H1 (cell line): ENCODE data around the gene TRAPPC2L. TPM values are rescaled to one million over a fixed set of nuclear protein-coding genes. Genes with fewer than 3 reads are reported as not detected.

ENCODE experiments used
- CTCF ChIA-PET: fragments of 300-600 bp; sonication (Branson Sonifier 250); formaldehyde crosslinking; loops from one replicate; lab custom pipeline; 2021; ENCODE audit not compliant: partially characterized antibody; lab: Charles Lee
- POLR2A ChIA-PET: fragments of 300-600 bp; sonication (Branson Sonifier 250); formaldehyde crosslinking; loops from one replicate; lab custom pipeline; 2021; ENCODE audit warnings: inconsistent platforms; ENCODE audit not compliant: partially characterized antibody; lab: Charles Lee
- DNase-seq, 2 experiments: peaks; one replicate each; pipeline versions ENCODE4 v3.0.0 to v3.0.0-alpha.2; 2010 to 2022; ENCODE audit warnings: low spot score in 2 of 2, low read depth in 1 of 2, mixed read lengths in 1 of 2
- FAIRE-seq: peaks from 2 replicates; lab custom pipeline; 2011; peaks lifted over from hg19 to GRCh38; lab: Jason Lieb, UNC
- H2AFZ ChIP-seq: 2 replicates; pipeline ENCODE4 v1.8.1; 2012; ENCODE audit warnings: low read length, inconsistent platforms
- H2AK5ac ChIP-seq: 2 replicates; pipeline ENCODE4 v1.6.1; 2013; ENCODE audit warnings: low read depth, low read length
- H2BK120ac ChIP-seq: replicated peaks from 2 replicates; pipeline ENCODE3; 2013; ENCODE audit warnings: low read depth, low read length, inconsistent platforms
- H2BK12ac ChIP-seq: 2 replicates; pipeline ENCODE4 v1.6.1; 2013; ENCODE audit warnings: low read depth, low read length
- H2BK15ac ChIP-seq: 2 replicates; pipeline ENCODE4 v1.6.1; 2013; ENCODE audit warnings: low read length
- H2BK20ac ChIP-seq: 2 replicates; pipeline ENCODE4 v1.6.1; 2013; ENCODE audit warnings: low read length
- H2BK5ac ChIP-seq: 2 replicates; pipeline ENCODE4 v1.6.1; 2013; ENCODE audit warnings: low read depth, low read length
- H3K14ac ChIP-seq: 2 replicates; pipeline ENCODE4 v1.6.1; 2013; ENCODE audit warnings: inconsistent platforms; ENCODE audit not compliant: insufficient read length
- H3K18ac ChIP-seq: 2 replicates; pipeline ENCODE4 v1.6.1; 2013; ENCODE audit warnings: low read length; ENCODE audit errors: extremely low read depth
- H3K23ac ChIP-seq: 2 replicates; pipeline ENCODE4 v1.6.1; 2013; ENCODE audit warnings: inconsistent platforms; ENCODE audit not compliant: insufficient read length
- H3K23me2 ChIP-seq: 2 replicates; pipeline ENCODE4 v1.6.1; 2013; ENCODE audit warnings: low read depth, low read length
- H3K27ac ChIP-seq: 2 replicates; pipeline ENCODE4 v1.6.1; 2011; ENCODE audit warnings: low read depth, low read length, inconsistent platforms
- H3K27me3 ChIP-seq, 4 experiments: replicated peaks in 1 of 4; 1 replicate in 1 of 4; 2 replicates in 3 of 4; pipeline versions ENCODE4 v1.6.1 to v1.8.1; 2011 to 2013; ENCODE audit warnings: low read length in 3 of 4, mild to moderate bottlenecking in 3 of 4, inconsistent platforms in 2 of 4, mixed read lengths in 2 of 4, moderate library complexity in 1 of 4; ENCODE audit not compliant: control insufficient read depth in 3 of 4, insufficient read depth in 3 of 4; ENCODE audit errors: extremely low read depth in 1 of 4
- H3K36me3 ChIP-seq, 4 experiments: 2 replicates each; pipeline versions ENCODE4 v1.6.1 to v1.8.1; 2011 to 2013; ENCODE audit warnings: mild to moderate bottlenecking in 4 of 4, low read length in 3 of 4, moderate library complexity in 2 of 4, control low read depth in 1 of 4, inconsistent platforms in 1 of 4; ENCODE audit not compliant: insufficient read depth in 4 of 4, control insufficient read depth in 2 of 4
- H3K4ac ChIP-seq: replicated peaks from 2 replicates; pipeline ENCODE3; 2013; ENCODE audit warnings: low read length, low read depth, mixed read lengths, inconsistent platforms; ENCODE audit not compliant: insufficient read length
- H3K4me1 ChIP-seq, 4 experiments: replicated peaks in 1 of 4; 1 replicate in 1 of 4; 2 replicates in 3 of 4; pipeline versions ENCODE4 v1.6.1 to v1.8.1; 2011 to 2013; ENCODE audit warnings: low read length in 3 of 4, inconsistent platforms in 2 of 4, mixed read lengths in 1 of 4; ENCODE audit not compliant: insufficient read depth in 4 of 4, control insufficient read depth in 3 of 4
- H3K4me2 ChIP-seq, 2 experiments: 2 replicates each; pipeline versions ENCODE4 v1.6.1 to v1.8.1; 2011 to 2013; ENCODE audit warnings: low read depth in 2 of 2, low read length in 2 of 2, control low read depth in 1 of 2, inconsistent platforms in 1 of 2, mild to moderate bottlenecking in 1 of 2; ENCODE audit not compliant: insufficient read depth in 1 of 2
- H3K4me3 ChIP-seq, 4 experiments: fragments of 200-600, 300-600 bp in 1 of 4; sonication (generic), shearing (Covaris generic), sonication (Bioruptor Twin) in 1 of 4; 2 replicates each; pipeline versions ENCODE4 v1.5.1 to v1.8.1; 2011 to 2016; ENCODE audit warnings: low read length in 4 of 4, low read depth in 3 of 4, control low read depth in 2 of 4, inconsistent platforms in 2 of 4, mild to moderate bottlenecking in 2 of 4, mixed read lengths in 1 of 4, moderate library complexity in 1 of 4; ENCODE audit not compliant: insufficient read depth in 2 of 4; ENCODE audit errors: extremely low read depth in 1 of 4
- H3K56ac ChIP-seq: replicated peaks from 2 replicates; pipeline ENCODE3; 2013; ENCODE audit warnings: low read depth, mild to moderate bottlenecking, mixed read lengths, low read length, inconsistent platforms; ENCODE audit not compliant: insufficient read length
- H3K79me1 ChIP-seq: 2 replicates; pipeline ENCODE4 v1.6.1; 2013; ENCODE audit warnings: low read depth, low read length, control low read depth
- H3K79me2 ChIP-seq, 2 experiments: 2 replicates each; pipeline versions ENCODE4 v1.6.1 to v1.8.1; 2012 to 2013; ENCODE audit warnings: low read length in 2 of 2, mild to moderate bottlenecking in 2 of 2, inconsistent platforms in 1 of 2; ENCODE audit not compliant: insufficient read depth in 2 of 2, control insufficient read depth in 1 of 2
- H3K9ac ChIP-seq, 4 experiments: replicated peaks in 1 of 4; 1 replicate in 1 of 4; 2 replicates in 3 of 4; pipeline versions ENCODE4 v1.6.1 to v1.8.1; 2011 to 2013; ENCODE audit warnings: low read depth in 3 of 4, low read length in 3 of 4, control low read depth in 2 of 4, mild to moderate bottlenecking in 2 of 4, moderate library complexity in 2 of 4, inconsistent platforms in 1 of 4; ENCODE audit errors: extremely low read depth in 1 of 4
- H3K9me3 ChIP-seq, 2 experiments: 2 replicates each; pipeline versions ENCODE4 v1.6.1 to v1.8.1; 2012 to 2013; ENCODE audit warnings: mild to moderate bottlenecking in 2 of 2, moderate library complexity in 2 of 2, control low read depth in 1 of 2, inconsistent platforms in 1 of 2, low read depth in 1 of 2, low read length in 1 of 2, mixed read lengths in 1 of 2; ENCODE audit not compliant: insufficient read depth in 2 of 2
- H4K20me1 ChIP-seq, 2 experiments: replicated peaks in 1 of 2; 2 replicates each; pipeline versions ENCODE3 to v1.8.1; 2011 to 2013; ENCODE audit warnings: inconsistent platforms in 2 of 2, low read length in 2 of 2, mild to moderate bottlenecking in 1 of 2; ENCODE audit not compliant: insufficient read depth in 2 of 2, control insufficient read depth in 1 of 2
- H4K5ac ChIP-seq: 2 replicates; pipeline ENCODE4 v1.6.1; 2013; ENCODE audit warnings: low read length, low read depth, mixed read lengths, inconsistent platforms; ENCODE audit not compliant: insufficient read length
- H4K8ac ChIP-seq: 2 replicates; pipeline ENCODE4 v1.8.0; 2013; ENCODE audit warnings: mild to moderate bottlenecking, moderate library complexity, low read length, inconsistent platforms; ENCODE audit not compliant: insufficient read depth; ENCODE audit errors: extremely low read depth
- H4K91ac ChIP-seq: replicated peaks from 2 replicates; pipeline ENCODE3; 2013; ENCODE audit warnings: low read length, mixed read lengths, inconsistent platforms; ENCODE audit not compliant: insufficient read length
- WGBS, 2 experiments: shearing (Covaris generic) in 1 of 2; methylation state at CpG; one replicate each; pipeline versions ENCODE4 v1.1.6 to v1.1.7; 2013 to 2015; ENCODE audit warnings: low lambda C conversion rate in 2 of 2, mixed read lengths in 2 of 2, inconsistent platforms in 1 of 2, low coverage in 1 of 2, missing lambda C conversion rate in 1 of 2; ENCODE audit not compliant: insufficient replicate concordance in 2 of 2, insufficient coverage in 1 of 2, insufficient read length in 1 of 2; ENCODE audit errors: extremely low coverage in 1 of 2, missing lambda C conversion rate in 1 of 2; 5-methylcytosine and 5-hydroxymethylcytosine counted together
- polyA plus RNA-seq, 7 experiments: library from polyadenylated mRNA; depleted of rRNA in 3 of 7; stranded (reverse) in 5 of 7; unstranded in 2 of 7; fragments of >200 nt in 5 of 7; fragments of 200-250 nt in 2 of 7; gene quantifications; 1 replicate in 5 of 7; 2 replicates in 1 of 7; 4 replicates in 1 of 7; pipeline versions ENCODE4 v1.2.1 to v1.2.3, GENCODE V29; 2011 to 2013; ENCODE audit warnings: missing spikeins in 2 of 7, mixed read lengths in 2 of 7
- total RNA-seq: library from RNA; stranded (reverse); fragmentation: NEBNext Ultra II Directional; extraction: Animal tissue kit (Norgen Biotek cat#: 25700); gene quantifications from 2 replicates; pipeline ENCODE4 v1.2.1, GENCODE V29; 2021

Gene TRAPPC2L
- total and polyA plus RNA-seq, 2 of the 8 experiments (the other 6 are each of a cell fraction or from before 2014, with no cell fraction given), result 98.7 to 133 TPM

DNA sequence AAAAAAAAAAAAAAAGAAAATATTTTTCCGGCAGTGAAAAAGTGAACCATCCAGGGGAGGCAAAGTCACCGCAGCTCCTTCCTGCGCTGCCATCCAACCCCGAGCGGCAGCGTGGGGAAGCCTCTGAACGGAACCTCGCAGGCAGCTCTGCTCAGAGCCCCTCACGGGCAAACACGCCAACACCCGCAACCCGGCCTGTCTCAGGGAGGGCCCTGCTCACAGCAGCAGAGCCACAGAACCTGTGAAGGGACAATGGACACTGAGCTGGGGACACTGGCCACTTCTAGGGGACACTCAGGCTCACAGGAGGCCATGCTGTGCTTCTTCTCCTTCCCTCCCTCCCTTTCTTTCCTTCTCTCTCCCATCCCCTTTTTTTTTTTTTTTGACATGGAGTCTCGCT is 23.8 kb upstream of the TRAPPC2L start:
- H3K23me2 ChIP-seq, result no peaks in the 10 kb centered on the region
- no peaks in the 10 kb centered on the region for H3K9me3 ChIP-seq
- H3K4me3 ChIP-seq, result no peak overlapping the region
- H2AK5ac ChIP-seq, result no peak overlapping the region
- DNase-seq (no peak), FAIRE-seq (no peak)
- H3K27ac ChIP-seq, result no peak overlapping the region
- H3K56ac ChIP-seq, result no peak overlapping the region
- no peak overlapping the region for H3K4ac ChIP-seq
- POLR2A ChIA-PET, result interaction anchor here (0.6 to 2.3 kb wide), 3 partner anchors 20 to 25 kb away, joined by 3 to 5 read pairs (median 3); no protein-coding TSS in a partner anchor
- no peaks in the 10 kb centered on the region for H3K79me2 ChIP-seq
- H3K18ac ChIP-seq, result no peak overlapping the region
- no peak overlapping the region for H2BK20ac ChIP-seq
- CTCF ChIA-PET, result interaction anchor here (0.7 to 1.9 kb wide), 6 partner anchors 9 to 24 kb away, joined by 3 to 10 read pairs (median 4); partner anchors contain the start of genes GALNS and TRAPPC2L
- H3K23ac ChIP-seq, result no peak overlapping the region
- no peak overlapping the region for H2BK15ac ChIP-seq
- H3K4me1 ChIP-seq, result 0 out of 7 replicates have a peak, but pooled peaks cover 0 to 2% (median 0%) of the 10 kb centered on the region in 4 experiments
- no peak overlapping the region for H4K5ac ChIP-seq
- H4K8ac ChIP-seq, result no peak overlapping the region
- H2AFZ ChIP-seq, result no peak overlapping the region
- peaks cover 0 to 2% of the 10 kb centered on the region in 2 experiments for H4K20me1 ChIP-seq
- WGBS, 2 experiments, result 93% methylated on average over 12 of the region's 13 CpGs; no CpG with 5 or more reads in 1 of the 2 experiments
- H3K27me3 ChIP-seq, result no peaks in the 10 kb centered on the region
- no peak overlapping the region for H4K91ac ChIP-seq
- H2BK5ac ChIP-seq, result no peak overlapping the region
- 0 out of 8 replicates have a peak, but pooled peaks cover 0 to 3% (median under 1%) of the 10 kb centered on the region in 4 experiments for H3K36me3 ChIP-seq
- H3K4me2 ChIP-seq, result no peak overlapping the region
- H2BK12ac ChIP-seq, result no peak overlapping the region
- 0 out of 2 replicates have a peak, but pooled peaks cover 3% of the 10 kb centered on the region for H3K79me1 ChIP-seq
- H3K9ac ChIP-seq, result no peak overlapping the region
- no peak overlapping the region for H2BK120ac ChIP-seq
- H3K14ac ChIP-seq, result no peak overlapping the region
